Smooth muscle cell (in vitro differentiated cells): ENCODE results near the gene MECP2. TPM values are rescaled to one million over a fixed set of nuclear protein-coding genes. Genes with fewer than 3 reads are reported as not detected.

Source experiments
- DNase-seq: peaks from one replicate; lab custom pipeline; 2025; ENCODE audit not compliant: unreplicated experiment; lab: John Stamatoyannopoulos, UW
- H2AFZ ChIP-seq: fragments of 200-600 bp; sonication (generic); 2 replicates; pipeline ENCODE4 v1.6.0; 2016; ENCODE audit warnings: antibody characterized with exemption, low read depth, mild to moderate bottlenecking
- H3F3A ChIP-seq: fragments of 200-600 bp; sonication (generic); 2 replicates; pipeline ENCODE4 v1.6.0; 2017; ENCODE audit warnings: antibody characterized with exemption, low read depth
- H3K27ac ChIP-seq: fragments of 200-600 bp; sonication (generic); 2 replicates; pipeline ENCODE4 v1.5.1; 2016; ENCODE audit warnings: low read depth, mild to moderate bottlenecking
- H3K27me3 ChIP-seq: fragments of 200-600 bp; sonication (generic); 2 replicates; pipeline ENCODE4 v1.6.1; 2016; ENCODE audit warnings: low read depth, mild to moderate bottlenecking
- H3K36me3 ChIP-seq: fragments of 200-600 bp; sonication (generic); 2 replicates; pipeline ENCODE4 v1.5.1; 2016; ENCODE audit warnings: low read depth
- H3K4me1 ChIP-seq: fragments of 200-600 bp; sonication (generic); 2 replicates; pipeline ENCODE4 v1.5.1; 2016; ENCODE audit warnings: low read depth
- H3K4me2 ChIP-seq: fragments of 200-600 bp; sonication (generic); 2 replicates; pipeline ENCODE4 v1.6.0; 2016; ENCODE audit warnings: mild to moderate bottlenecking
- H3K4me3 ChIP-seq: fragments of 200-600 bp; sonication (generic); 2 replicates; pipeline ENCODE4 v1.5.1; 2016; ENCODE audit warnings: mild to moderate bottlenecking
- H3K79me2 ChIP-seq: fragments of 200-600 bp; sonication (generic); 2 replicates; pipeline ENCODE4 v1.6.0; 2016; ENCODE audit warnings: low read depth, mild to moderate bottlenecking
- H3K9ac ChIP-seq: fragments of 200-600 bp; sonication (generic); 2 replicates; pipeline ENCODE4 v1.6.0; 2016; ENCODE audit warnings: low read depth
- H3K9me3 ChIP-seq: fragments of 200-600 bp; sonication (generic); replicated peaks from 2 replicates; pipeline ENCODE4 v1.5.1; 2016; ENCODE audit warnings: low read depth
- H4K20me1 ChIP-seq: fragments of 200-600 bp; sonication (generic); 2 replicates; pipeline ENCODE4 v1.6.0; 2016; ENCODE audit warnings: low read depth
- CTCF ChIP-seq: fragments of 200-600 bp; sonication (generic); IDR thresholded peaks from 2 replicates; pipeline ENCODE4 v1.5.1; 2017; ENCODE audit warnings: borderline replicate concordance, mild to moderate bottlenecking, antibody characterized with exemption; ENCODE audit not compliant: insufficient read depth, poor library complexity, severe bottlenecking
- WGBS: methylation state at CpG from one replicate; pipeline ENCODE4 v1.1.7; 2016; ENCODE audit warnings: low lambda C conversion rate; 5-methylcytosine and 5-hydroxymethylcytosine counted together
- polyA plus RNA-seq: library from polyadenylated mRNA; unstranded; fragments of >200 nt; fragmentation: Nextera tagmentation; extraction: Ambion mirVana; gene quantifications from 2 replicates; pipeline ENCODE4 v1.2.1, GENCODE V29; 2016
- total RNA-seq: library from RNA; depleted of rRNA; stranded (reverse); fragments of >200 nt; gene quantifications from 2 replicates; pipeline ENCODE4 v1.2.3, GENCODE V29; 2014

Gene MECP2
- total and polyA plus RNA-seq, 2 experiments from 2014 or later: 11.9 to 13.1 TPM

GRCh38 chrX:153989973-153990655 lies 107.4 kb downstream of the MECP2 start:
- no peak for TF ChIP-seq CTCF

GRCh38 chrX:153988493-153988892 lies 109.0 kb downstream of the MECP2 start:
- no peak overlapping the region for H3K4me2 ChIP-seq
- no peaks in the 10 kb centered on the region for H3K9me3 ChIP-seq
- TF ChIP-seq CTCF: no peak
- H2AFZ ChIP-seq: no peak overlapping the region
- 87% methylated on average over 12 of the region's 12 CpGs for WGBS
- H3K27ac ChIP-seq: no peak overlapping the region
- no peaks in the 10 kb centered on the region for H3K4me1 ChIP-seq
- no peaks in the 10 kb centered on the region for H3K79me2 ChIP-seq
- no peaks in the 10 kb centered on the region for H3F3A ChIP-seq
- no peaks in the 10 kb centered on the region for H3K27me3 ChIP-seq
- no peak overlapping the region for H3K4me3 ChIP-seq
- no peaks in the 10 kb centered on the region for H4K20me1 ChIP-seq
- H3K9ac ChIP-seq: no peak overlapping the region
- no peak for DNase-seq
- H3K36me3 ChIP-seq: no peaks in the 10 kb centered on the region

More at GRCh38 chrX:153989973-153990655, 107.4 kb downstream of the MECP2 start:
- no peak for DNase-seq
- WGBS: 86% methylated on average over 14 of the region's 14 CpGs
- no peaks in the 10 kb centered on the region for H3K9me3 ChIP-seq
- H3K27me3 ChIP-seq: no peaks in the 10 kb centered on the region
- no peak overlapping the region for H3K9ac ChIP-seq
- H3K79me2 ChIP-seq: no peaks in the 10 kb centered on the region
- no peak overlapping the region for H3K4me2 ChIP-seq
- no peak overlapping the region for H3K27ac ChIP-seq
- H3K4me3 ChIP-seq: no peak overlapping the region
- no peaks in the 10 kb centered on the region for H3K36me3 ChIP-seq
- no peaks in the 10 kb centered on the region for H3F3A ChIP-seq
- H4K20me1 ChIP-seq: no peaks in the 10 kb centered on the region
- no peaks in the 10 kb centered on the region for H3K4me1 ChIP-seq
- H2AFZ ChIP-seq: no peak overlapping the region

GRCh38 chrX:153984351-153985178 lies 113.0 kb downstream of the MECP2 start:
- Histone ChIP-seq H3K4me1 (no peaks in the 10 kb centered on the region), H3K9ac (no peak overlapping the region)

More at GRCh38 chrX:153984351-153985178, 113.0 kb downstream of the MECP2 start:
- Histone ChIP-seq H3K36me3 (no peaks in the 10 kb centered on the region), H3K4me3 (no peak overlapping the region), H3F3A (no peaks in the 10 kb centered on the region), H3K27ac (no peak overlapping the region), H2AFZ (no peak overlapping the region), H3K79me2 (no peaks in the 10 kb centered on the region), H3K27me3 (no peaks in the 10 kb centered on the region), H3K9me3 (no peaks in the 10 kb centered on the region), H3K4me2 (no peak overlapping the region), H4K20me1 (no peaks in the 10 kb centered on the region)
- WGBS: 85% methylated on average over 20 of the region's 20 CpGs
- no peak for TF ChIP-seq CTCF
- no peak for DNase-seq
